Measurements from ENCODE around the gene PEX14. TPM values are rescaled to one million over a fixed set of nuclear protein-coding genes. Genes with fewer than 3 reads are reported as not detected.
A peak's percentile ranks its signal among the peaks of the same experiment; 100 is the strongest.

PEX14 gene
- total and polyA plus RNA-seq, 5 donors, result 17.5 to 24.6 (median 20.8) TPM

DNA sequence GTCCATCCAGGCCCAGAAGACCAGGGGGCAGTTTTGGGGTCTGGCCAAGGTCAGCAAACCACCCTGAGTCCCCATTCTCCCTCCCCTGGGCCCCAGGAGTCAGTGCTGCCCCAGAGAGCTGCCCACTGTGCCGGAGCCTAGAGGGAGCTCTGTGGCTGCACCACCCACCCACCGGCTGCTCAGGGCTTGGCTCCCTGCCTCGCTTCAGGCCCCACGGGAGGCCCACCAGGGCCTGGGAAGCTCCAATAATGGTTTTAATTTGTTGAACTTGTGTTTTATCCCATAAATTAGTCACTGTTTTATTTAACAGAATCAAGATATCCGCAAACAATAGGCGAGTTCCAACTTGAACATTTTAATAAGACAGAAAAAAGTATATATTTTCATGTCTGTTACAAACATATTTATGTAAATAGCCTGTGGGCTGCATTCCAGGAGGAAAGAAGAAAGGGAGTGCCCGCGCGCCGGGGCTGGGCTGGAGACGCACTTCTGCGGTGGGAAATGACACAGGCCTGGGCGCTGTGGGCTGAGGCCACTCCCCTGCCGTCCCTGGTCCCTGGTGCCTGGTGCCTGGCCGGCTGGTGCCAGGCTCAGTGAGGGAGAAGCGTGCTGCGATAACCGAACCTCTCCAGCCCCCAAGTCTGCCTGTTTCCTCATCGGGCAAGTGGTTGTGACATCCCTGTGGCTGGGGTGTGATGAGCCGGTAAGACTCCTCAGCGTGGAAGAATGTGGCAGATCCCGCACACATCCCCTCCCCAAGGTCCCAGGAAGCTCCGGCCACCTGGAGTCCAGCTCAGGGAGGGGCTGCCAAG lies 160.5 kb downstream of the PEX14 start:
- 44% methylated on average over 23 of the region's 23 CpGs for WGBS
- ATAC-seq (peak; percentile 27 to 32), DNase-seq (peak in 2 of 3 donors; percentile 66 to 80)
- H3K9me3 ChIP-seq (ENCODE audit: control insufficient read depth, low read length), result no peaks in the 10 kb centered on the region
- peaks cover 3% of the 10 kb centered on the region for H3K4me1 ChIP-seq (ENCODE audit: control insufficient read depth, insufficient read depth, low read length)
- H3K4me3 ChIP-seq (ENCODE audit: low read length), result no peak overlapping the region
- peak overlapping the region; percentile 37 for H3K27ac ChIP-seq (ENCODE audit: low read length)
- intact Hi-C loops (cut with DNase I), result no loop called here
- no peaks in the 10 kb centered on the region for H3K27me3 ChIP-seq (ENCODE audit: control insufficient read depth, insufficient read depth)

DNA sequence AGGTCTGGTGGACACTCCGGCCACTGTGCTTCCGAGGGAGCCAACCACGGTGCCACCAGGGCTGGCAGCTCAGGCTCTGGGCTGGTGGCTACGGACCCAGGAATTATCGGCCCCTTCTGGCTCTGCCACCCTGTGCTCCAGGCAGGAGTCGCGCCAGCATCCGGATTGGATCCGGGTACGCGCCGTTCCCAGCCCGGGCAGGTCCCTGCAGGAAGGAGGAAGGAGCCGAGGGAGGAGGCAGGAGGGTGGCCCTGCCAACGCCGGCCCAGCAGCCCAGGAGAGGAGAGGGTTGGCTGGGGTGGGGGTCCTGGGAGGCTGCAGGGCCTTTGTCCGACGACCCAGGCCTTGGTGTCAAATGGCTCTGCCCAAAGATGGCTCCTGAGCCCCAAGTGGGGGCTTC lies 161.2 kb downstream of the PEX14 start:
- 74% methylated on average over 18 of the region's 18 CpGs for WGBS
- H3K27me3 ChIP-seq (ENCODE audit: control insufficient read depth, insufficient read depth), result no peaks in the 10 kb centered on the region
- DNase-seq (peak in 2 of 3 donors; percentile 48 to 67), ATAC-seq (peak; percentile 5 to 12)
- peak overlapping the region; percentile 37 for H3K27ac ChIP-seq (ENCODE audit: low read length)
- H3K9me3 ChIP-seq (ENCODE audit: control insufficient read depth, low read length), result no peaks in the 10 kb centered on the region
- no peak overlapping the region for H3K4me3 ChIP-seq (ENCODE audit: low read length)
- intact Hi-C loops (cut with DNase I), result no loop called here
- H3K4me1 ChIP-seq (ENCODE audit: control insufficient read depth, insufficient read depth, low read length), result peaks cover 7% of the 10 kb centered on the region

- Histone ChIP-seq H3K4me1 (ENCODE audit: control insufficient read depth, insufficient read depth, low read length) (peaks cover 8% of the 10 kb centered on the region), H3K27ac (ENCODE audit: low read length) (no peak overlapping the region), H3K9me3 (ENCODE audit: control insufficient read depth, low read length) (no peaks in the 10 kb centered on the region), H3K4me3 (ENCODE audit: low read length) (no peak overlapping the region), H3K27me3 (ENCODE audit: control insufficient read depth, insufficient read depth) (no peaks in the 10 kb centered on the region)
- DNase-seq, result peak in 2 of 3 donors; percentile 30 to 40
- WGBS, result 84% methylated on average over 9 of the region's 9 CpGs
- no peak for ATAC-seq
- intact Hi-C loops (cut with DNase I), result no loop called here
Observed at GRCh38 chr1:10637400-10637799, 162.7 kb downstream of the PEX14 start.

- no peak overlapping the region for H3K4me3 ChIP-seq (ENCODE audit: low read length)
- H3K4me1 ChIP-seq (ENCODE audit: control insufficient read depth, insufficient read depth, low read length), result peaks cover 8% of the 10 kb centered on the region
- H3K9me3 ChIP-seq (ENCODE audit: control insufficient read depth, low read length), result no peaks in the 10 kb centered on the region
- DNase-seq, result peak in 2 of 3 donors; percentile 43 to 55
- H3K27me3 ChIP-seq (ENCODE audit: control insufficient read depth, insufficient read depth), result no peaks in the 10 kb centered on the region
- H3K27ac ChIP-seq (ENCODE audit: low read length), result no peak overlapping the region
- ATAC-seq, result no peak
- WGBS, result 47% methylated on average over 29 of the region's 29 CpGs
- intact Hi-C loops (cut with DNase I), result no loop called here
Observed at GRCh38 chr1:10637834-10638558, 163.2 kb downstream of the PEX14 start.

- intact Hi-C loops (cut with DNase I), result no loop called here
- no peak for ATAC-seq
Observed at GRCh38 chr1:10638559-10639005, 163.8 kb downstream of the PEX14 start.

GRCh38 chr1:10639011-10639774 lies 164.4 kb downstream of the PEX14 start:
- 53% methylated on average over 108 of the region's 108 CpGs for WGBS
- Histone ChIP-seq H3K4me3 (ENCODE audit: low read length) (no peak overlapping the region), H3K27me3 (ENCODE audit: control insufficient read depth, insufficient read depth) (no peaks in the 10 kb centered on the region), H3K4me1 (ENCODE audit: control insufficient read depth, insufficient read depth, low read length) (peaks cover 8% of the 10 kb centered on the region), H3K9me3 (ENCODE audit: control insufficient read depth, low read length) (no peaks in the 10 kb centered on the region), H3K27ac (ENCODE audit: low read length) (no peak overlapping the region)
- DNase-seq (peak in 2 of 3 donors; percentile 61 to 63), ATAC-seq (no peak)
- intact Hi-C loops (cut with DNase I), result no loop called here

More at GRCh38 chr1:10638559-10639005, 163.8 kb downstream of the PEX14 start:
- H3K27me3 ChIP-seq (ENCODE audit: control insufficient read depth, insufficient read depth), result no peaks in the 10 kb centered on the region
- DNase-seq, result peak in 2 of 3 donors; percentile 43 to 55
- H3K4me1 ChIP-seq (ENCODE audit: control insufficient read depth, insufficient read depth, low read length), result peaks cover 8% of the 10 kb centered on the region
- no peak overlapping the region for H3K27ac ChIP-seq (ENCODE audit: low read length)
- H3K4me3 ChIP-seq (ENCODE audit: low read length), result no peak overlapping the region
- no peaks in the 10 kb centered on the region for H3K9me3 ChIP-seq (ENCODE audit: control insufficient read depth, low read length)
- WGBS, result 47% methylated on average over 57 of the region's 57 CpGs

DNA sequence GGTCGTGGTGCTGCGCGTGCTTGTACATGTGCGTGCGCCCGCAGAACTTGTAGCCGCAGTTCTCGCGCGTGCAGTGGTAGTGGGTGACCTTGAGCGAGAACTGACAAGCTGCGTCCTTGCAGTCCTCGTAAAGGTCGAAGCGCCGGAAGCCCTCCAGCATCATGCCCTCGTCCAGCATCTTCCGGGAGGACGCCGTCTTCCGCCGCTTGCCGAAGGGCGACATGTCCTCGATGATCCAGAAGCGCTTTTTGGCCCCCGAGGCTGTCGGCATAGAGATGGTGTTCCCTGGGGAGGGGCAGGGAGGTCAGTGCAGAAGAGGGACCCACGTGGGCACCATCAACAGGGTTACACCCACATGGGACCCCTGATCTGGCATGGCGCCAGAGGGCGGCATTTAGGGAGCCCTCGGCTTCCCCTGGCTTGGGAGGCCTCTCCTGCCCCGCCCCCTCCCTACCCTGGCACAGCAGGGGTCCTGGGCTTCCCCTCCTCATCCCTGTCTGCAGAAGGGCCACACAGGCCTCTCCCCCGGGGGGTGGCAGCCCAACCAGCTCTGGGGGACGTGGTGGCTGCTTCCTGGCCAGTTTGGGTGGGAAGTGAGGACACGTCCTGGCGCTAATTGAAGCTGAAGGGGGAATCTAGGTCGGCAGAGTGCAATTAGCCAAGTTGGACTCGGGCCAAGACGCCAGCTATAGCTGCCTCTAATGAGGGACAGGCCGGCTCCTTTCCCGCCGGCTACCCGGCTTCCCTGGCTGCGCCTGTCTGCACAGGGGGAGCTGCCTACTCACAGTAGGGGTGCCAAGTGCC lies 165.2 kb downstream of the PEX14 start:
- Histone ChIP-seq H3K27ac (ENCODE audit: low read length) (peak overlapping the region; percentile 11), H3K27me3 (ENCODE audit: control insufficient read depth, insufficient read depth) (no peaks in the 10 kb centered on the region), H3K9me3 (ENCODE audit: control insufficient read depth, low read length) (no peaks in the 10 kb centered on the region), H3K4me1 (ENCODE audit: control insufficient read depth, insufficient read depth, low read length) (peaks cover 8% of the 10 kb centered on the region), H3K4me3 (ENCODE audit: low read length) (no peak overlapping the region)
- intact Hi-C loops (cut with DNase I), result no loop called here
- 72% methylated on average over 45 of the region's 45 CpGs for WGBS
- peak; percentile 34 to 41 for ATAC-seq
- peak; percentile 67 to 87 (median 82) for DNase-seq

GRCh38 chr1:10640843-10641553 lies 166.2 kb downstream of the PEX14 start:
- ATAC-seq, result no peak
- intact Hi-C loops (cut with DNase I), result no loop called here
- no peak overlapping the region for H3K4me3 ChIP-seq (ENCODE audit: low read length)
- no peaks in the 10 kb centered on the region for H3K27me3 ChIP-seq (ENCODE audit: control insufficient read depth, insufficient read depth)
- 72% methylated on average over 16 of the region's 16 CpGs for WGBS
- DNase-seq, result no peak
- H3K9me3 ChIP-seq (ENCODE audit: control insufficient read depth, low read length), result no peaks in the 10 kb centered on the region
- peak overlapping the region; percentile 11 for H3K27ac ChIP-seq (ENCODE audit: low read length)
- peaks cover 6% of the 10 kb centered on the region for H3K4me1 ChIP-seq (ENCODE audit: control insufficient read depth, insufficient read depth, low read length)

DNA sequence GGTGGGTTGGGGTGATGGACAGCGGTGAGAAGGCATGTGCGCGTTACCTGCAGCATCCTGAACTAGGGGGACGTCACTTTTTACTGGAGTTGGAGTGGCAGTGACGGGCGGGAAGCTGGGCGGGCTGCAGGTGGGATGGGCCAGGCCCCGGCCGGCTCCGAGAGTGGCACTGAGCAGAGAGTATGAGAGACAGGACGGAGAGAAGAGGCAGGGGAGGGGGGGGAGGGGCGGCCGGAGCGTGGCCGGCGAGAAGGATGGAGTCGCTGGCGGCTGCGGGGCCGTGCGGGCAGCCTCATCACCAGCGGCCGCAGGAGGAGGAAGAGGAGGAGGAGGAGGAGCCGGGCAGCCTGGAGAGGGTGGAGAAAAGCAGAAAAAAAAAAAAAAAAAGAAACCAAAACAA lies 167.2 kb downstream of the PEX14 start:
- no peaks in the 10 kb centered on the region for H3K9me3 ChIP-seq (ENCODE audit: control insufficient read depth, low read length)
- WGBS, result 79% methylated on average over 24 of the region's 24 CpGs
- no peaks in the 10 kb centered on the region for H3K27me3 ChIP-seq (ENCODE audit: control insufficient read depth, insufficient read depth)
- H3K4me1 ChIP-seq (ENCODE audit: control insufficient read depth, insufficient read depth, low read length), result peaks cover 6% of the 10 kb centered on the region
- H3K27ac ChIP-seq (ENCODE audit: low read length), result no peak overlapping the region
- DNase-seq (no peak), ATAC-seq (no peak)
- H3K4me3 ChIP-seq (ENCODE audit: low read length), result no peak overlapping the region
- intact Hi-C loops (cut with DNase I), result no loop called here
